Measurements from ENCODE around the gene TLR8. TPM values are rescaled to one million over a fixed set of nuclear protein-coding genes. Genes with fewer than 3 reads are reported as not detected.
"Not testable (repeated sequence)": the region's sequence is repeated elsewhere in the genome, so short reads cannot be mapped to it uniquely, and the experiment has no call there.

Gene TLR8
- total RNA-seq, 1 donor from 2014 or later = 0.47 TPM

- no peak for DNase-seq
Measured at GRCh38 chrX:12946838-12947544, 40.6 kb downstream of the TLR8 start.

- DNase-seq = no peak
Measured at GRCh38 chrX:12947545-12948235, 41.3 kb downstream of the TLR8 start.

- DNase-seq = no peak
Measured at GRCh38 chrX:12948495-12948894, 42.1 kb downstream of the TLR8 start.

GRCh38 chrX:12949205-12949926 is 42.9 kb downstream of the TLR8 start:
- no peak for DNase-seq

GRCh38 chrX:12949927-12950656 is 43.7 kb downstream of the TLR8 start:
- peak; percentile 32 for DNase-seq

GRCh38 chrX:12950851-12951594 is 44.6 kb downstream of the TLR8 start:
- DNase-seq = no peak

GRCh38 chrX:12951595-12951975 is 45.2 kb downstream of the TLR8 start:
- DNase-seq = no peak

- no peak for DNase-seq
Measured at GRCh38 chrX:12953420-12953819, 47.0 kb downstream of the TLR8 start.

GRCh38 chrX:12954376-12954775 is 48.0 kb downstream of the TLR8 start:
- DNase-seq = no peak

GRCh38 chrX:12954981-12955380 is 48.6 kb downstream of the TLR8 start:
- DNase-seq = no peak

- no peak for DNase-seq
Measured at GRCh38 chrX:12955882-12956703, 49.7 kb downstream of the TLR8 start.

GRCh38 chrX:12956704-12957534 is 50.5 kb downstream of the TLR8 start:
- no peak for DNase-seq

GRCh38 chrX:12958059-12958458 is 51.6 kb downstream of the TLR8 start:
- DNase-seq = no peak

GRCh38 chrX:12958461-12958860 is 52.0 kb downstream of the TLR8 start:
- no peak for DNase-seq

GRCh38 chrX:12961196-12961718 is 54.8 kb downstream of the TLR8 start:
- no peak for DNase-seq

GRCh38 chrX:12962041-12962504 is 55.7 kb downstream of the TLR8 start:
- no peak for DNase-seq

- DNase-seq = not testable (repeated sequence)
Measured at GRCh38 chrX:12963210-12963850, 56.9 kb downstream of the TLR8 start.

GRCh38 chrX:12965131-12965940 is 58.9 kb downstream of the TLR8 start:
- DNase-seq = no peak
